GM18907 (cell line): ENCODE results near the gene TCOF1.

Experiments
- ATAC-seq: cut with Tn5 transposase; IDR thresholded peaks from one replicate; pipeline ENCODE4 v1.9.1; 2021; ENCODE audit warnings: mild to moderate bottlenecking, moderate library complexity; ENCODE audit not compliant: unreplicated experiment

Gene TCOF1

GRCh38 chr5:150448952-150449516 lies 91.5 kb downstream of the TCOF1 start:
- ATAC-seq, result peak; percentile 38
